Choroid plexus epithelial cell (primary cell): ENCODE results near the gene CAMK2G.
A peak's percentile ranks its signal among the peaks of the same experiment; 100 is the strongest.

Source experiments
- DNase-seq: peaks from one replicate; pipeline ENCODE4 v3.0.0-alpha.2; 2010; ENCODE audit warnings: low read depth
- H3K4me3 ChIP-seq: 2 replicates; pipeline ENCODE4 v1.5.1; 2011; ENCODE audit warnings: low read depth, mild to moderate bottlenecking, control low read depth, low read length, moderate library complexity
- CTCF ChIP-seq: conservative IDR thresholded peaks from 2 replicates; pipeline ENCODE4 v1.5.1; 2011; ENCODE audit warnings: low read depth, mild to moderate bottlenecking, control low read depth, inconsistent platforms, low read length, moderate library complexity

CAMK2G gene

GRCh38 chr10:73810735-73811465 lies 63.5 kb downstream of the CAMK2G start:
- peak overlapping the region; percentile 80 for H3K4me3 ChIP-seq
- DNase-seq, result peak; percentile 51
- TF ChIP-seq CTCF, result no peak

- peak overlapping the region; percentile 80 for H3K4me3 ChIP-seq
- no peak for DNase-seq
- TF ChIP-seq CTCF, result no peak
These were observed 64.0 kb downstream of the CAMK2G start for GRCh38 chr10:73810358-73810734.

- no peak overlapping the region for H3K4me3 ChIP-seq
- TF ChIP-seq CTCF, result no peak
- DNase-seq, result no peak
These were observed 65.1 kb downstream of the CAMK2G start for GRCh38 chr10:73809061-73809818.

GRCh38 chr10:73808021-73808815 lies 66.1 kb downstream of the CAMK2G start:
- no peak for DNase-seq
- no peak for TF ChIP-seq CTCF
- no peak overlapping the region for H3K4me3 ChIP-seq

GRCh38 chr10:73807471-73807870 lies 66.9 kb downstream of the CAMK2G start:
- no peak for DNase-seq
- no peak for TF ChIP-seq CTCF
- no peak overlapping the region for H3K4me3 ChIP-seq

GRCh38 chr10:73806176-73806950 lies 68.0 kb downstream of the CAMK2G start:
- DNase-seq, result no peak
- H3K4me3 ChIP-seq, result no peak overlapping the region
- TF ChIP-seq CTCF, result no peak
